ENCODE results near the gene DGUOK.
"Not testable (repeated sequence)": the region's sequence is repeated elsewhere in the genome, so short reads cannot be mapped to it uniquely, and the experiment has no call there.

Gene DGUOK

GRCh38 chr2:73920577-73921545 is 5.8 kb upstream of the DGUOK start:
- no peak for DNase-seq (ENCODE audit: low read depth in 2 of 2)

GRCh38 chr2:73921581-73921980 is 5.1 kb upstream of the DGUOK start:
- no peak for DNase-seq (ENCODE audit: low read depth in 2 of 2)

- no peak for DNase-seq (ENCODE audit: low read depth in 2 of 2)
These were observed 4.0 kb upstream of the DGUOK start for GRCh38 chr2:73922681-73923080.

- no peak for DNase-seq (ENCODE audit: low read depth in 2 of 2)
These were observed 1.5 kb upstream of the DGUOK start for GRCh38 chr2:73925033-73925704.

GRCh38 chr2:73925853-73926492 is 707 bp upstream of the DGUOK start:
- DNase-seq (ENCODE audit: low read depth in 2 of 2): no peak

- DNase-seq (ENCODE audit: low read depth in 2 of 2): no peak
These were observed 664 bp downstream of the DGUOK start for GRCh38 chr2:73927344-73927743.

GRCh38 chr2:73928963-73929347 is 2.3 kb downstream of the DGUOK start:
- DNase-seq (ENCODE audit: low read depth in 2 of 2): no peak

- no peak for DNase-seq (ENCODE audit: low read depth in 2 of 2)
These were observed 3.7 kb downstream of the DGUOK start for GRCh38 chr2:73930386-73930785.

- no peak for DNase-seq (ENCODE audit: low read depth in 2 of 2)
These were observed 5.1 kb downstream of the DGUOK start for GRCh38 chr2:73931531-73932500.

- DNase-seq (ENCODE audit: low read depth in 2 of 2): no peak
These were observed 6.5 kb downstream of the DGUOK start for GRCh38 chr2:73933194-73933593.

- DNase-seq (ENCODE audit: low read depth in 2 of 2): no peak
These were observed 9.0 kb downstream of the DGUOK start for GRCh38 chr2:73935641-73936040.

GRCh38 chr2:73937103-73937885 is 10.6 kb downstream of the DGUOK start:
- DNase-seq (ENCODE audit: low read depth in 2 of 2): no peak

- DNase-seq (ENCODE audit: low read depth in 2 of 2): no peak
These were observed 11.2 kb downstream of the DGUOK start for GRCh38 chr2:73937899-73938298.

- DNase-seq (ENCODE audit: low read depth in 2 of 2): no peak
These were observed 12.2 kb downstream of the DGUOK start for GRCh38 chr2:73938718-73939352.

GRCh38 chr2:73939419-73939818 is 12.7 kb downstream of the DGUOK start:
- DNase-seq (ENCODE audit: low read depth in 2 of 2): no peak

- DNase-seq (ENCODE audit: low read depth in 2 of 2): not testable (repeated sequence)
These were observed 13.4 kb downstream of the DGUOK start for GRCh38 chr2:73940066-73940465.

- no peak for DNase-seq (ENCODE audit: low read depth in 2 of 2)
These were observed 16.0 kb downstream of the DGUOK start for GRCh38 chr2:73942664-73943063.

GRCh38 chr2:73944714-73945113 is 18.0 kb downstream of the DGUOK start:
- DNase-seq (ENCODE audit: low read depth in 2 of 2): no peak

- DNase-seq (ENCODE audit: low read depth in 2 of 2): no peak
These were observed 19.5 kb downstream of the DGUOK start for GRCh38 chr2:73946215-73946614.

- no peak for DNase-seq (ENCODE audit: low read depth in 2 of 2)
These were observed 20.0 kb downstream of the DGUOK start for GRCh38 chr2:73946666-73947065.
